H9 (cell line): ENCODE data around the gene SIL1. TPM values are rescaled to one million over a fixed set of nuclear protein-coding genes. Genes with fewer than 3 reads are reported as not detected.
A peak's percentile ranks its signal among the peaks of the same experiment; 100 is the strongest.

Experiments
- DNase-seq: peaks from one replicate; pipeline ENCODE4 v3.0.0-alpha.2; 2017
- H2AFZ ChIP-seq: one replicate; pipeline ENCODE4 v1.6.1; 2013; ENCODE audit warnings: mild to moderate bottlenecking, low read length, control low read depth, moderate library complexity
- H2AK5ac ChIP-seq: 2 replicates; pipeline ENCODE4 v1.6.1; 2013; ENCODE audit warnings: low read length, control low read depth, mixed read lengths; ENCODE audit not compliant: insufficient read length
- H2BK120ac ChIP-seq: one replicate; pipeline ENCODE4 v1.6.1; 2013; ENCODE audit warnings: low read depth, mild to moderate bottlenecking, low read length, control low read depth, inconsistent platforms; ENCODE audit not compliant: poor library complexity, severe bottlenecking
- H2BK12ac ChIP-seq: 2 replicates; pipeline ENCODE4 v1.6.1; 2013; ENCODE audit warnings: low read length, control low read depth, mixed read lengths, low read depth; ENCODE audit not compliant: insufficient read length
- H2BK15ac ChIP-seq: 2 replicates; pipeline ENCODE4 v1.6.1; 2013; ENCODE audit warnings: low read depth, low read length, control low read depth
- H2BK20ac ChIP-seq: one replicate; pipeline ENCODE4 v1.6.1; 2013; ENCODE audit warnings: low read depth, mild to moderate bottlenecking, low read length, control low read depth, inconsistent platforms; ENCODE audit not compliant: poor library complexity, severe bottlenecking
- H2BK5ac ChIP-seq: 2 replicates; pipeline ENCODE4 v1.6.1; 2013; ENCODE audit warnings: low read length, control low read depth, mixed read lengths; ENCODE audit not compliant: insufficient read length
- H3K14ac ChIP-seq: 2 replicates; pipeline ENCODE4 v1.6.1; 2013; ENCODE audit warnings: low read length, control low read depth; ENCODE audit not compliant: insufficient read depth
- H3K18ac ChIP-seq: 2 replicates; pipeline ENCODE4 v1.6.1; 2013; ENCODE audit warnings: low read depth, mild to moderate bottlenecking, mixed read lengths, low read length, control low read depth; ENCODE audit not compliant: insufficient read length
- H3K23ac ChIP-seq: 2 replicates; pipeline ENCODE4 v1.6.1; 2013; ENCODE audit warnings: low read length, control low read depth, mixed read lengths, low read depth; ENCODE audit not compliant: insufficient read length
- H3K23me2 ChIP-seq: 2 replicates; pipeline ENCODE4 v1.6.1; 2013; ENCODE audit warnings: low read depth, mild to moderate bottlenecking, mixed read lengths, low read length, control low read depth; ENCODE audit not compliant: insufficient read length, poor library complexity, severe bottlenecking
- H3K27ac ChIP-seq: 2 replicates; pipeline ENCODE4 v1.5.1; 2013; ENCODE audit warnings: low read length, control low read depth, mixed read lengths, low read depth; ENCODE audit not compliant: insufficient read length
- H3K27me3 ChIP-seq: 2 replicates; pipeline ENCODE4 v1.6.1; 2013; ENCODE audit warnings: low read length, control low read depth, inconsistent platforms; ENCODE audit not compliant: insufficient read depth
- H3K4ac ChIP-seq: 2 replicates; pipeline ENCODE4 v1.6.1; 2013; ENCODE audit warnings: low read depth, mild to moderate bottlenecking, control low read depth, inconsistent platforms, low read length, moderate library complexity
- H3K4me1 ChIP-seq: 2 replicates; pipeline ENCODE4 v1.6.1; 2013; ENCODE audit warnings: low read length, control low read depth, inconsistent platforms; ENCODE audit not compliant: insufficient read depth
- H3K4me2 ChIP-seq: 2 replicates; pipeline ENCODE4 v1.6.1; 2013; ENCODE audit warnings: low read length, control low read depth, mixed read lengths; ENCODE audit not compliant: insufficient read length, insufficient read depth
- H3K56ac ChIP-seq: 2 replicates; pipeline ENCODE4 v1.6.1; 2013; ENCODE audit warnings: low read depth, mild to moderate bottlenecking, mixed read lengths, low read length, control low read depth; ENCODE audit not compliant: insufficient read length
- H3K79me1 ChIP-seq: 2 replicates; pipeline ENCODE4 v1.6.1; 2013; ENCODE audit warnings: low read depth, mild to moderate bottlenecking, moderate library complexity, low read length, control low read depth, inconsistent platforms; ENCODE audit not compliant: insufficient read depth, poor library complexity, severe bottlenecking
- H3K79me2 ChIP-seq: 2 replicates; pipeline ENCODE4 v1.6.1; 2013; ENCODE audit warnings: low read length, control low read depth, inconsistent platforms; ENCODE audit not compliant: insufficient read depth
- H3K9ac ChIP-seq: 2 replicates; pipeline ENCODE4 v1.6.1; 2013; ENCODE audit warnings: low read length, control low read depth, mixed read lengths; ENCODE audit not compliant: insufficient read length; ENCODE audit errors: extremely low read depth
- H3K9me3 ChIP-seq: one replicate; pipeline ENCODE4 v1.6.1; 2013; ENCODE audit warnings: low read depth, low read length, inconsistent platforms; ENCODE audit not compliant: control insufficient read depth
- H3T11ph ChIP-seq: one replicate; pipeline ENCODE4 v1.6.1; 2013; ENCODE audit warnings: mild to moderate bottlenecking, low read length, control low read depth, inconsistent platforms
- H4K20me1 ChIP-seq: one replicate; pipeline ENCODE4 v1.6.1; 2013; ENCODE audit not compliant: control insufficient read depth, insufficient read length, insufficient read depth
- H4K5ac ChIP-seq: 2 replicates; pipeline ENCODE4 v1.6.1; 2013; ENCODE audit warnings: low read depth, mild to moderate bottlenecking, mixed read lengths, low read length, control low read depth; ENCODE audit not compliant: insufficient read length
- H4K8ac ChIP-seq: replicated peaks from 2 replicates; pipeline ENCODE4 v1.6.1; 2013; ENCODE audit warnings: low read length, control low read depth, mixed read lengths, low read depth; ENCODE audit not compliant: insufficient read length
- H4K91ac ChIP-seq: 2 replicates; pipeline ENCODE4 v1.6.1; 2013; ENCODE audit warnings: low read depth, mild to moderate bottlenecking, moderate library complexity, mixed read lengths, low read length, control low read depth; ENCODE audit not compliant: insufficient read length
- H3K27ac Mint-ChIP-seq, 3 experiments: 2 replicates in 2 of 3; 3 replicates in 1 of 3; pipeline ENCODE4 v1.8.0; 2020 to 2021; ENCODE audit warnings: mixed read lengths in 3 of 3, mild to moderate bottlenecking in 1 of 3, moderate library complexity in 1 of 3
- H3K27me3 Mint-ChIP-seq: 2 replicates; pipeline ENCODE4 v1.8.0; 2021; ENCODE audit warnings: low read depth, mild to moderate bottlenecking, moderate library complexity, mixed read lengths
- H3K36me3 Mint-ChIP-seq, 3 experiments: 2 replicates in 2 of 3; 3 replicates in 1 of 3; pipeline ENCODE4 v1.8.0; 2020 to 2021; ENCODE audit warnings: low read depth in 3 of 3, mixed read lengths in 3 of 3; ENCODE audit not compliant: insufficient read depth in 1 of 3
- H3K4me1 Mint-ChIP-seq, 2 experiments: 2 replicates each; pipeline ENCODE4 v1.8.0; 2020; ENCODE audit warnings: mixed read lengths in 2 of 2
- H3K4me3 Mint-ChIP-seq, 2 experiments: 2 replicates in 1 of 2; 3 replicates in 1 of 2; pipeline ENCODE4 v1.8.0; 2020 to 2021; ENCODE audit warnings: mild to moderate bottlenecking in 2 of 2, mixed read lengths in 2 of 2, moderate library complexity in 1 of 2
- H3K9me3 Mint-ChIP-seq, 2 experiments: 2 replicates in 1 of 2; 3 replicates in 1 of 2; pipeline ENCODE4 v1.8.0; 2020; ENCODE audit warnings: mild to moderate bottlenecking in 2 of 2, mixed read lengths in 2 of 2, moderate library complexity in 1 of 2
- WGBS: extraction: QIAGEN DNeasy Blood & Tissue Kit; methylation state at CpG from one replicate; pipeline ENCODE4 v1.1.7; 2013; ENCODE audit warnings: missing lambda C conversion rate, low lambda C conversion rate, mixed read lengths; ENCODE audit not compliant: insufficient read length; ENCODE audit errors: extremely low coverage; 5-methylcytosine and 5-hydroxymethylcytosine counted together
- total RNA-seq: library from RNA; stranded (reverse); gene quantifications from 2 replicates; pipeline ENCODE4 v1.2.1, GENCODE V29; 2021
- TF ChIP-seq, protein P1 (sequence below): fragments of 200-600 bp; sonication (generic); conservative IDR thresholded peaks from 3 replicates; pipeline ENCODE4 v1.8.0; 2021; ENCODE audit warnings: antibody characterized with exemption, mild to moderate bottlenecking

Gene SIL1
- total RNA-seq, 1 experiment from 2014 or later = 10.6 TPM

DNA sequence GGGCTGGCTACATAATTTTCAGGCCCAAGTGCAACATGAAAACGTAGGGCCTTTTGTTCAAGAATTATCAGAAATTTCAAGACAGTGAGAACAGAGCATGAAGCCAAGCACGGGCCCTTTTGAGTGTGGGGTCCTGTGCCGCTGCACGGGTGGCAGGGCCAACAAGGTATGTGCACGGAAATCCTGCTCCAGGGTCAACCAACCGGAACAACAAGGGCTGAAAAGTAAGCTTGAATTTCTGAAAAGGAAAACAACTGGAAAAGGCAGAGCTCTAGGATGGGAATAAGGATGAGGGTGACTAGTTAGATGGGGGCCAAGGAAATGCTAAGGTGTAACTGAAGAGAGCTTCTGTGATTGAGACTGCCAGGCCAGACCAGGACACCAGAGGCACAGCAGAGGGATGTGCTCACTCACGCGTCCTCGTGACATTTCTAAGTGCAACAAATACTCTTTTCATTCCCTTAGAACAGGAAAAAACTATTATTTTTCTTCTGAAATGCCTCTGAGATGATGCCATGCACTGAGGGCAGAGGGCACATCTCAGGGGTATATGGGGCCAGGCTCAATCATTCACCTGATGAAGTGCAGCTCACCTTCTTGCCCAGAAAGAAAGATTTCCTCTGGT lies 242.4 kb downstream of the SIL1 start:
- Histone ChIP-seq H3K14ac (no peak overlapping the region), H2BK20ac (no peak overlapping the region), H3K4ac (no peak overlapping the region), H3K27ac (no peak overlapping the region), H3K27me3 (no peaks in the 10 kb centered on the region), H4K5ac (no peak overlapping the region), H2AFZ (no peak overlapping the region), H2AK5ac (no peak overlapping the region), H3T11ph (no peak overlapping the region), H4K20me1 (no peaks in the 10 kb centered on the region), H3K9me3 (no peaks in the 10 kb centered on the region), H4K8ac (no peak overlapping the region), H3K4me2 (no peak overlapping the region), H3K56ac (no peak overlapping the region), H3K9ac (no peak overlapping the region), H3K18ac (no peak overlapping the region), H2BK15ac (no peak overlapping the region), H3K79me1 (no peaks in the 10 kb centered on the region), H3K79me2 (no peaks in the 10 kb centered on the region), H3K4me1 (peaks cover 2% of the 10 kb centered on the region; the same call in 1 of the 2 replicates), H2BK12ac (no peak overlapping the region), H3K23ac (no peak overlapping the region), H4K91ac (no peak overlapping the region), H2BK120ac (no peak overlapping the region), H3K23me2 (no peaks in the 10 kb centered on the region), H2BK5ac (no peak overlapping the region)
- WGBS = no CpG with 5 or more reads among the region's 9 CpGs
- Mint-ChIP-seq H3K36me3 (no peaks in the 10 kb centered on the region), H3K4me3 (no peak overlapping the region), H3K4me1 (peaks cover 10 to 14% of the 10 kb centered on the region in 2 experiments), H3K27me3 (no peaks in the 10 kb centered on the region; the same call in 1 of the 2 replicates), H3K27ac (peak overlapping the region in 1 of 3 experiments; percentile 61; a peak in 1 of 7 replicates), H3K9me3 (no peaks in the 10 kb centered on the region)
- no peak for DNase-seq
- TF ChIP-seq, protein P1, sequence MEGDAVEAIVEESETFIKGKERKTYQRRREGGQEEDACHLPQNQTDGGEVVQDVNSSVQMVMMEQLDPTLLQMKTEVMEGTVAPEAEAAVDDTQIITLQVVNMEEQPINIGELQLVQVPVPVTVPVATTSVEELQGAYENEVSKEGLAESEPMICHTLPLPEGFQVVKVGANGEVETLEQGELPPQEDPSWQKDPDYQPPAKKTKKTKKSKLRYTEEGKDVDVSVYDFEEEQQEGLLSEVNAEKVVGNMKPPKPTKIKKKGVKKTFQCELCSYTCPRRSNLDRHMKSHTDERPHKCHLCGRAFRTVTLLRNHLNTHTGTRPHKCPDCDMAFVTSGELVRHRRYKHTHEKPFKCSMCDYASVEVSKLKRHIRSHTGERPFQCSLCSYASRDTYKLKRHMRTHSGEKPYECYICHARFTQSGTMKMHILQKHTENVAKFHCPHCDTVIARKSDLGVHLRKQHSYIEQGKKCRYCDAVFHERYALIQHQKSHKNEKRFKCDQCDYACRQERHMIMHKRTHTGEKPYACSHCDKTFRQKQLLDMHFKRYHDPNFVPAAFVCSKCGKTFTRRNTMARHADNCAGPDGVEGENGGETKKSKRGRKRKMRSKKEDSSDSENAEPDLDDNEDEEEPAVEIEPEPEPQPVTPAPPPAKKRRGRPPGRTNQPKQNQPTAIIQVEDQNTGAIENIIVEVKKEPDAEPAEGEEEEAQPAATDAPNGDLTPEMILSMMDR = no peak
